GM12878 (cell line): ENCODE measurements around the gene FCRL6. TPM values are rescaled to one million over a fixed set of nuclear protein-coding genes. Genes with fewer than 3 reads are reported as not detected.

Source experiments
- ATAC-seq: fragments of 200-7000 bp; cut with Tn5 transposase; 3 replicates; pipeline ENCODE4 v1.9.1; 2020; ENCODE audit warnings: mild to moderate bottlenecking, moderate library complexity
- BruUV-seq: library from RNA; stranded (reverse); fragments of 400-500 nt; replicated peaks from 2 replicates; lab custom pipeline; 2021; lab: Mats Ljungman, UMichigan
- CTCF ChIA-PET: fragments of 300-600 bp; sonication (Branson Sonifier 250); formaldehyde crosslinking; extraction: SDS; loops from one replicate; lab custom pipeline; 2021; ENCODE audit warnings: inconsistent platforms; lab: Yijun Ruan, JAX
- POLR2A ChIA-PET: fragments of 350-600 bp; formaldehyde crosslinking; extraction: SDS; loops from one replicate; lab custom pipeline; 2021; ENCODE audit warnings: inconsistent platforms; lab: Charles Lee
- RAD21 ChIA-PET: fragments of 300-600 bp; sonication (Branson Sonifier 250); formaldehyde crosslinking; loops from one replicate; lab custom pipeline; 2023; ENCODE audit warnings: antibody characterized with exemption; ENCODE audit not compliant: unreplicated experiment; lab: Charles Lee
- SMC1A ChIA-PET: fragments of 300-600 bp; sonication (Branson Sonifier 250); formaldehyde crosslinking; loops from one replicate; lab custom pipeline; 2023; ENCODE audit not compliant: unreplicated experiment, uncharacterized antibody; lab: Charles Lee
- DNase-seq: peaks from one replicate; pipeline ENCODE4 v3.0.0-alpha.2; 2011; ENCODE audit warnings: low read depth, low spot score
- FAIRE-seq: peaks from 3 replicates; lab custom pipeline; 2011; peaks lifted over from hg19 to GRCh38; lab: Jason Lieb, UNC
- H2AFZ ChIP-seq: 2 replicates; pipeline ENCODE4 v1.6.0; 2011; ENCODE audit warnings: low read depth, low read length, control low read depth; ENCODE audit not compliant: control insufficient read depth
- H3K27ac ChIP-seq: 2 replicates; pipeline ENCODE4 v1.5.1; 2011; ENCODE audit warnings: control low read depth; ENCODE audit not compliant: control insufficient read depth, insufficient read depth
- H3K27me3 ChIP-seq, 2 experiments: replicated peaks in 1 of 2; 2 replicates each; pipeline versions ENCODE4 v1.6.0 to v1.6.1; 2011; ENCODE audit warnings: low read length in 1 of 2; ENCODE audit not compliant: control insufficient read depth in 2 of 2, insufficient read depth in 2 of 2
- H3K36me3 ChIP-seq, 2 experiments: 2 replicates each; pipeline ENCODE4 v1.5.1; 2011; ENCODE audit warnings: low read length in 1 of 2; ENCODE audit not compliant: control insufficient read depth in 2 of 2, insufficient read depth in 2 of 2
- H3K4me1 ChIP-seq: 2 replicates; pipeline ENCODE4 v1.6.1; 2011; ENCODE audit warnings: mild to moderate bottlenecking, low read length, moderate library complexity, mixed read lengths; ENCODE audit not compliant: control insufficient read depth, insufficient read depth
- H3K4me2 ChIP-seq: 2 replicates; pipeline ENCODE4 v1.6.0; 2011; ENCODE audit warnings: control low read depth; ENCODE audit not compliant: control insufficient read depth, insufficient read depth
- H3K4me3 ChIP-seq: fragments of 200-600 bp; sonication (generic); 2 replicates; pipeline ENCODE4 v1.5.1; 2016
- H3K79me2 ChIP-seq: 2 replicates; pipeline ENCODE4 v1.6.0; 2011; ENCODE audit warnings: low read length; ENCODE audit not compliant: control insufficient read depth, insufficient read depth
- H3K9ac ChIP-seq: 2 replicates; pipeline ENCODE4 v1.8.0; 2011; ENCODE audit warnings: low read length, control low read depth, mixed read lengths; ENCODE audit not compliant: control insufficient read depth, insufficient read depth
- H3K9me3 ChIP-seq: replicated peaks from 3 replicates; pipeline ENCODE4 v1.5.1; 2011; ENCODE audit warnings: mild to moderate bottlenecking, low read length; ENCODE audit not compliant: control insufficient read depth, insufficient read depth
- H4K20me1 ChIP-seq: 2 replicates; pipeline ENCODE4 v1.6.0; 2011; ENCODE audit not compliant: control insufficient read depth, insufficient read depth
- ATF2 ChIP-seq: IDR thresholded peaks from 2 replicates; pipeline ENCODE4 v1.6.1; 2012; ENCODE audit warnings: low read length, inconsistent platforms
- BCL11A ChIP-seq: IDR thresholded peaks from 2 replicates; pipeline ENCODE4 v1.6.1; 2011; ENCODE audit warnings: low read depth, low read length
- CHD2 ChIP-seq: IDR thresholded peaks from 2 replicates; pipeline ENCODE4 v1.6.1; 2011; ENCODE audit warnings: low read depth, low read length, improper control_type of control experiment, borderline replicate concordance
- E2F4 ChIP-seq: IDR thresholded peaks from 2 replicates; pipeline ENCODE4 v1.6.1; 2012; ENCODE audit warnings: low read depth, low read length, improper control_type of control experiment
- EED ChIP-seq: sonication (generic); IDR thresholded peaks from 2 replicates; pipeline ENCODE4 v1.6.1; 2016; ENCODE audit warnings: antibody characterized with exemption, low read depth
- FOXM1 ChIP-seq: IDR thresholded peaks from 2 replicates; pipeline ENCODE4 v1.6.1; 2012; ENCODE audit warnings: low read depth, mild to moderate bottlenecking, inconsistent platforms, low read length, moderate library complexity
- IKZF1 ChIP-seq: fragments of 450-650 bp; conservative IDR thresholded peaks from 2 replicates; pipeline ENCODE4 v1.6.1; 2017; ENCODE audit warnings: antibody characterized with exemption, mild to moderate bottlenecking
- IKZF2 ChIP-seq, 2 experiments: fragments of 450-650 bp; IDR thresholded peaks; 2 replicates each; pipeline ENCODE4 v1.6.1; 2017; ENCODE audit warnings: mild to moderate bottlenecking in 2 of 2, moderate library complexity in 2 of 2
- IRF4 ChIP-seq: IDR thresholded peaks from 2 replicates; pipeline ENCODE4 v1.6.1; 2011; ENCODE audit warnings: low read depth, low read length
- JUNB ChIP-seq: IDR thresholded peaks from 2 replicates; pipeline ENCODE4 v1.6.1; 2016; ENCODE audit warnings: antibody characterized with exemption, mild to moderate bottlenecking
- MTA3 ChIP-seq: IDR thresholded peaks from 2 replicates; pipeline ENCODE4 v1.6.1; 2012; ENCODE audit warnings: low read length, inconsistent platforms, borderline replicate concordance
- NFIC ChIP-seq: IDR thresholded peaks from 2 replicates; pipeline ENCODE4 v1.6.1; 2012; ENCODE audit warnings: low read depth, mild to moderate bottlenecking, inconsistent platforms, low read length, moderate library complexity
- NR2C1 ChIP-seq: fragments of 450-650 bp; IDR thresholded peaks from 2 replicates; pipeline ENCODE4 v1.6.1; 2017; ENCODE audit warnings: antibody characterized with exemption, mild to moderate bottlenecking, moderate library complexity
- NRF1 ChIP-seq: conservative IDR thresholded peaks from 2 replicates; pipeline ENCODE4 v1.6.1; 2011; ENCODE audit warnings: mild to moderate bottlenecking, low read depth, low read length, improper control_type of control experiment
- RUNX3 ChIP-seq: IDR thresholded peaks from 2 replicates; pipeline ENCODE4 v1.6.1; 2012; ENCODE audit warnings: low read length, inconsistent platforms
- TAF1 ChIP-seq: IDR thresholded peaks from 2 replicates; pipeline ENCODE4 v1.6.1; 2011; ENCODE audit warnings: mild to moderate bottlenecking, low read depth, low read length, borderline replicate concordance
- TCF7 ChIP-seq: IDR thresholded peaks from 2 replicates; pipeline ENCODE4 v1.6.1; 2014; ENCODE audit warnings: antibody characterized with exemption, borderline replicate concordance
- WRNIP1 ChIP-seq: IDR thresholded peaks from 2 replicates; pipeline ENCODE4 v1.6.1; 2011; ENCODE audit warnings: low read depth, low read length, improper control_type of control experiment, borderline replicate concordance
- ZBED1 ChIP-seq: IDR thresholded peaks from 2 replicates; pipeline ENCODE4 v1.6.1; 2016; ENCODE audit warnings: borderline replicate concordance
- ZBTB40 ChIP-seq: fragments of 450-650 bp; IDR thresholded peaks from 2 replicates; pipeline ENCODE4 v1.6.1; 2016; ENCODE audit warnings: mild to moderate bottlenecking, moderate library complexity, borderline replicate concordance
- WGBS: methylation state at CpG from one replicate; pipeline ENCODE4 v1.1.6; 2016; ENCODE audit warnings: low lambda C conversion rate; ENCODE audit not compliant: insufficient replicate concordance, insufficient coverage; ENCODE audit errors: missing lambda C conversion rate; 5-methylcytosine and 5-hydroxymethylcytosine counted together
- in situ Hi-C: fragments of 300-500 bp; cut with MboI; formaldehyde crosslinking; loops from 9 replicates; pipeline ENCODE4 v1.14.3; 2018; ENCODE audit warnings: mixed read lengths
- intact Hi-C: fragments of 100-400 bp; cut with micrococcal nuclease; formaldehyde crosslinking; loops from one replicate; pipeline ENCODE4 v1.14.2; 2022; ENCODE audit not compliant: unreplicated experiment
- polyA plus RNA-seq, 11 experiments: library from polyadenylated mRNA; depleted of rRNA in 4 of 11; unstranded in 6 of 11; stranded (reverse) in 5 of 11; fragments of >200 nt; fragmentation: Nextera tagmentation in 4 of 11; fragmentation: Illumina TruSeq in 1 of 11; extraction: Ambion mirVana in 4 of 11; extraction: Trizol in 1 of 11; gene quantifications; 1 replicate in 1 of 11; 2 replicates in 10 of 11; pipeline versions ENCODE4 v1.2.1 to v1.2.3, GENCODE V29; 2011 to 2016; ENCODE audit warnings: inconsistent platforms in 2 of 11, missing spikeins in 2 of 11, low read depth in 1 of 11
- total RNA-seq, 4 experiments: library from RNA; depleted of rRNA in 3 of 4; stranded (reverse); fragments of >200 nt in 3 of 4; fragmentation: Illumina TruSeq in 1 of 4; extraction: Trizol in 1 of 4; gene quantifications; 2 replicates each; pipeline versions ENCODE4 v1.2.1 to v1.2.3, GENCODE V29; 2013 to 2021

The FCRL6 gene
- total and polyA plus RNA-seq, 10 of the 15 experiments (the other 5 are each of a cell fraction or from before 2014, with no cell fraction given) = 0.04 to 0.16 (median 0.11) TPM; not detected in 7

- Histone ChIP-seq H3K27me3 (no peaks in the 10 kb centered on the region; a peak in 1 of 4 replicates), H2AFZ (no peak overlapping the region), H3K4me2 (peak overlapping the region; percentile 13; the same call in 1 of the 2 replicates), H3K4me3 (no peak overlapping the region), H3K9ac (no peak overlapping the region), H3K9me3 (no peaks in the 10 kb centered on the region), H3K27ac (peak overlapping the region; percentile 68), H3K79me2 (no peaks in the 10 kb centered on the region), H3K4me1 (peaks cover 26% of the 10 kb centered on the region), H3K36me3 (no peaks in the 10 kb centered on the region), H4K20me1 (no peaks in the 10 kb centered on the region)
- no TSS peak for BruUV-seq
- RAD21 ChIA-PET = interaction anchor here (2.1 kb wide), 1 partner anchor 51 kb away, joined by 4 read pairs; no protein-coding TSS in a partner anchor
- SMC1A ChIA-PET = interaction anchor here (2.3 kb wide), 1 partner anchor 39 kb away, joined by 6 read pairs; no protein-coding TSS in a partner anchor
- peak; percentile 88 for ATAC-seq
- 0% methylated on average over 1 of the region's 1 CpG for WGBS
- CTCF ChIA-PET = interaction anchor here (0.8 to 2.3 kb wide), 2 partner anchors 33 to 52 kb away, joined by 3 to 7 read pairs; no protein-coding TSS in a partner anchor
- DNase-seq = peak; percentile 31
- no peak for FAIRE-seq
- intact Hi-C loops (loop anchor here (2.0 kb wide), 1 partner anchor 52 kb away; no protein-coding TSS in a partner anchor), in situ Hi-C loops (no loop called here)
- POLR2A ChIA-PET = no interaction called here
- TF ChIP-seq RUNX3 (peak; percentile 93), IKZF2 (IDR thresholded peaks at IDR 0.05) (peak; percentile 79; a peak in 3 of 4 replicates), WRNIP1 (no peak), E2F4 (no peak), TAF1 (no peak), ZBTB40 (no peak), IKZF1 (peak; percentile 39; the same call in 1 of the 2 replicates), FOXM1 (peak; percentile 53; the same call in 1 of the 2 replicates), MTA3 (peak; percentile 59; the same call in 1 of the 2 replicates), CHD2 (no peak), EED (peak; percentile 69), NR2C1 (no peak), ATF2 (peak; percentile 70), TCF7 (peak; percentile 51; the same call in 1 of the 2 replicates), BCL11A (no peak), ZBED1 (no peak), JUNB (peak; percentile 83), IRF4 (peak; percentile 36; the same call in 1 of the 2 replicates), NRF1 (no peak), NFIC (peak; percentile 82)
These were observed 36.6 kb downstream of the FCRL6 start for GRCh38 chr1:159838715-159839114.
